Ovary (tissue), 9 donors: ENCODE measurements around the gene RRAD. TPM values are rescaled to one million over a fixed set of nuclear protein-coding genes. Genes with fewer than 3 reads are reported as not detected.
A peak's percentile ranks its signal among the peaks of the same experiment; 100 is the strongest.

Experiments used
- DNase-seq, 5 donors: peaks; one replicate each; pipeline ENCODE4 v3.0.0-alpha.2; 2019 to 2020
- H3K27ac ChIP-seq, 2 donors: fragments of 200-600 bp; one replicate each; pipeline versions ENCODE4 v1.5.1 to v1.8.0; 2019 to 2022
- H3K27me3 ChIP-seq: fragments of 200-600 bp; one replicate; pipeline ENCODE4 v1.8.0; 2022
- H3K36me3 ChIP-seq: fragments of 200-600 bp; sonication (generic); one replicate; pipeline ENCODE4 v1.5.1; 2019
- H3K4me1 ChIP-seq: one replicate; pipeline ENCODE4 v1.8.1; 2013; ENCODE audit warnings: mild to moderate bottlenecking, moderate library complexity; ENCODE audit not compliant: insufficient read depth
- H3K4me3 ChIP-seq: fragments of 200-600 bp; sonication (generic); one replicate; pipeline ENCODE4 v1.5.1; 2017
- H3K9me3 ChIP-seq, 2 donors: fragments of 200-600 bp in 1 of 2; sonication (generic) in 1 of 2; one replicate each; pipeline versions ENCODE4 v1.5.1 to v1.8.1; 2013 to 2019; ENCODE audit warnings: mild to moderate bottlenecking in 1 of 2, moderate library complexity in 1 of 2
- CTCF ChIP-seq, 3 donors: fragments of 450-650 bp in 2 of 3; fragments of 200-600 bp in 1 of 3; IDR thresholded peaks; one replicate each; pipeline versions ENCODE4 v1.5.1 to v1.8.0; 2016 to 2022; ENCODE audit warnings: antibody characterized with exemption in 3 of 3, mild to moderate bottlenecking in 1 of 3
- EP300 ChIP-seq: sonication (generic); formaldehyde crosslinking; IDR thresholded peaks from one replicate; pipeline ENCODE4 v1.6.1; 2017; ENCODE audit warnings: antibody characterized with exemption
- POLR2A ChIP-seq: fragments of 450-650 bp; IDR thresholded peaks from one replicate; pipeline ENCODE4 v1.6.1; 2017; ENCODE audit warnings: antibody characterized with exemption, mild to moderate bottlenecking, moderate library complexity
- WGBS, 3 donors: extraction: QIAGEN DNeasy Blood & Tissue Kit in 1 of 3; methylation state at CpG; one replicate each; pipeline versions ENCODE4 v1.1.5 to v1.1.7; 2013 to 2017; 5-methylcytosine and 5-hydroxymethylcytosine counted together
- intact Hi-C, 4 donors: fragments of 100-400 bp; cut with DNase I; formaldehyde crosslinking; loops; one replicate each; pipeline versions ENCODE4 v1.11.0 to v1.15.1; 2022 to 2023
- polyA plus RNA-seq, 2 donors: library from polyadenylated mRNA; stranded (reverse); fragments of 200-250 nt in 1 of 2; fragments of 350-450 nt in 1 of 2; fragmentation: Illumina TruSeq in 1 of 2; extraction: RNeasy Lipid Tissue Mini Kit (QIAGEN cat#74804) in 1 of 2; gene quantifications; one replicate each; pipeline ENCODE4 v1.2.3, GENCODE V29; 2013 to 2014
- total RNA-seq, 7 donors: library from RNA; depleted of rRNA in 2 of 7; stranded (reverse); fragments of >200 nt in 2 of 7; fragmentation: NEBNext Ultra II Directional in 3 of 7; extraction: Animal tissue kit (Norgen Biotek cat#: 25700) in 3 of 7; gene quantifications; one replicate each; pipeline versions ENCODE4 v1.1.0 to v1.2.4, GENCODE V29; 2016 to 2023
- donor health status: DM: no; HTN: no; CAD: no; lungs with moderate emphysema.
- donor health status: DM: no; HTN: no; CAD: no.
- donor health status: Bipolar disorder and iron deficiency.
- donor health status: DM: yes; HTN: yes; CAD: no.
- donor health status: DM: no; HTN: no; CAD: no.
- donor health status: DM: yes; HTN: yes; CAD: no.

The RRAD gene
- total and polyA plus RNA-seq, 9 donors = 2.3 to 43.1 (median 12.1) TPM

- Histone ChIP-seq H3K4me1 (peaks cover 41% of the 10 kb centered on the region), H3K27ac (peak overlapping the region; percentile 52 to 57), H3K4me3 (no peak overlapping the region), H3K9me3 (no peaks in the 10 kb centered on the region), H3K36me3 (no peaks in the 10 kb centered on the region), H3K27me3 (no peaks in the 10 kb centered on the region)
- TF ChIP-seq CTCF (IDR thresholded peaks at IDR 0.05) (no peak), EP300 (no peak), POLR2A (no peak)
- intact Hi-C loops = loop anchor here in 1 of 4 donors (2.0 kb wide), 1 partner anchor 21 kb away; the partner anchor contains the start of gene RRAD
- peak in 1 of 5 donors; percentile 37 for DNase-seq
- 77 to 86% (median 83%) methylated on average over 8 to 11 of the region's 11 CpGs for WGBS, 3 donors
Measured at GRCh38 chr16:66903544-66904427, 21.5 kb downstream of the RRAD start.

GRCh38 chr16:66902648-66903543, 22.4 kb downstream of the RRAD start:
- no peaks in the 10 kb centered on the region for H3K36me3 ChIP-seq
- H3K27ac ChIP-seq = peak overlapping the region in 1 of 2 donors; percentile 57
- no peaks in the 10 kb centered on the region for H3K9me3 ChIP-seq
- 78 to 83% (median 82%) methylated on average over 14 of the region's 14 CpGs for WGBS, 3 donors
- H3K27me3 ChIP-seq = no peaks in the 10 kb centered on the region
- TF ChIP-seq EP300 (no peak), CTCF (IDR thresholded peaks at IDR 0.05) (no peak), POLR2A (no peak)
- peaks cover 45% of the 10 kb centered on the region for H3K4me1 ChIP-seq
- DNase-seq = no peak
- intact Hi-C loops = loop anchor here in 1 of 4 donors (2.0 kb wide), 1 partner anchor 22 kb away; the partner anchor contains the start of gene RRAD
- H3K4me3 ChIP-seq = no peak overlapping the region

- 92 to 95% (median 95%) methylated on average over 10 of the region's 10 CpGs for WGBS, 3 donors
- Histone ChIP-seq H3K4me1 (peaks cover 50% of the 10 kb centered on the region), H3K36me3 (no peaks in the 10 kb centered on the region), H3K9me3 (no peaks in the 10 kb centered on the region), H3K27ac (peak overlapping the region; percentile 63 to 81), H3K4me3 (no peak overlapping the region), H3K27me3 (no peaks in the 10 kb centered on the region)
- TF ChIP-seq CTCF (IDR thresholded peaks at IDR 0.05) (no peak), EP300 (no peak), POLR2A (no peak)
- peak in 1 of 5 donors; percentile 51 for DNase-seq
- intact Hi-C loops = loop anchor here in 1 of 4 donors (2.0 kb wide), 1 partner anchor 23 kb away; the partner anchor contains the start of gene RRAD
Measured at GRCh38 chr16:66901626-66902025, 23.7 kb downstream of the RRAD start.

- Histone ChIP-seq H3K9me3 (no peaks in the 10 kb centered on the region), H3K4me3 (no peak overlapping the region), H3K27ac (peak overlapping the region; percentile 63 to 81), H3K36me3 (no peaks in the 10 kb centered on the region), H3K27me3 (no peaks in the 10 kb centered on the region), H3K4me1 (peaks cover 46% of the 10 kb centered on the region)
- TF ChIP-seq POLR2A (no peak), CTCF (IDR thresholded peaks at IDR 0.05) (no peak), EP300 (no peak)
- WGBS, 3 donors = 11 to 15% (median 12%) methylated on average over 7 of the region's 7 CpGs
- DNase-seq = peak; percentile 64 to 71 (median 66)
- intact Hi-C loops = no loop called here
Measured at GRCh38 chr16:66900721-66901441, 24.5 kb downstream of the RRAD start.
